Stimulated activated CD4-positive, alpha-beta T cell treated with anti-CD3 and anti-CD28 coated beads, TNF-alpha, amount 100 ng/mL, for 4 hours (primary cell): ENCODE data around the gene ADCY5.

Experiments used
- DNase-seq, 3 experiments: peaks; one replicate each; pipeline ENCODE4 v3.0.0-alpha.2; 2020; ENCODE audit warnings: low read depth in 3 of 3

The ADCY5 gene

DNA sequence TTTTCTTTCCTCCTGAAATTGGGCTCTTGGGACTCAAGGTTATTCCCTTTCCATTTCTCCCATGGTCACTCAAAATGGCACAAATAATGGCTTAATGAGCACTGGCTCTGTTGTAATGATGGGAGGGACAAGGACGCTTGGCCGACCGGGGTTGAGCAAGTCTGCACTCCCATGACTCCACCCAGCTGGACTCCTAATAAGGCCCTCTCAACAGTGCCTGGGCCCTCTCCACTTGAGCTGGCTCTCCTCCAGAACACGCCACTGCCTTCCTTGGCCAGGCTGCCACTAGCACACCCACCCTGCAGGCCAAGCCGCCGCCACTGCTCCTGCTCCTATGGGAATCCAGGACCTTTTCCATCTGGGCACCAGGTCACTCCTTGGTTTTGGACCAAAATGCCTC is 42.3 kb downstream of the ADCY5 start:
- no peak for DNase-seq

DNA sequence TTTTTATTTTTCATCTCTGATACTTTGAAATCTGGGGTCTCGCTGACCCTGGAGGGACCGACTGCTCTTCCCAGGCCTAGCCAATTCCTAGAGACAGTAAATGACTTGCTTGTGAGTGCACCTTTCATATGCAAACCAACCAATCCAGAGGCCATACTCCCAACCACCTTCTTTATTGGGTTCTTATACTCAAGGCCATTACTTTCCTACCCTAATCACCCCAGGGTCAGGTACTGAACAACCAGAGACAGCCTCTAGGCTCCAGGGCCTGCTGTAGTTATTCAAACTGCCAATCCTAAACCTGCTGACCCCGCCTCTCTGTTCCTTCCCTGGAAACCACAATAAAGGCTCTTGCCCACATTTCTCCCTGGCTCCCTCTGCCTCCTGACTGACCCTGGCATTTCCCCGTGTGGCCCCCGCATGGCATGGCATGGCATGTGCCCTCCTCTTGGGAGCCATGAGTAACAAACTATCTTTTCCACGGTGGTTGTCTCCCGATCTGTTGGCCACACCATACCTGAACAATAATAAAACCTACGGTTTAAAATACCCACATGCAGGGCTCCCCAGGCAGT is 42.9 kb downstream of the ADCY5 start:
- DNase-seq: no peak

DNA sequence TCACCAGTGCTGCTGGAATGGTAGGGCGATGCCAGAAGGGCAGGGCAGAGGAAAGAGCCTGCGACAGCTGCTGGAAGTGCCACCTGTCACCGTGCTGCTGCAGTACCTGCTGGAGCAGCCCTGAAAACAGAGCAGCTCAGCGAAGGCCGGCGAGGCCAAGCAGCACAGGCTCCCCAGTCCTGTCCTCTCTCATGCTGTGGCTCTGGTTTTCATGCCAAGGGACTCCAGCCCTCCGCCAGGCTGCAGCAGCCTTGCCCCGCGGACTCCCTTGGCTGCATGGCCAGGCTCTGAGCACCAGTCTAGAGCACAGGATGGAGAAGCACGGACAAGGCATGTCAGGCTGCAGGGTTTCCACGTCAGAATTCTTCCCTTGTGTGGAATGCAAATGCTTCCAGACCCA is 43.9 kb downstream of the ADCY5 start:
- no peak for DNase-seq

DNA sequence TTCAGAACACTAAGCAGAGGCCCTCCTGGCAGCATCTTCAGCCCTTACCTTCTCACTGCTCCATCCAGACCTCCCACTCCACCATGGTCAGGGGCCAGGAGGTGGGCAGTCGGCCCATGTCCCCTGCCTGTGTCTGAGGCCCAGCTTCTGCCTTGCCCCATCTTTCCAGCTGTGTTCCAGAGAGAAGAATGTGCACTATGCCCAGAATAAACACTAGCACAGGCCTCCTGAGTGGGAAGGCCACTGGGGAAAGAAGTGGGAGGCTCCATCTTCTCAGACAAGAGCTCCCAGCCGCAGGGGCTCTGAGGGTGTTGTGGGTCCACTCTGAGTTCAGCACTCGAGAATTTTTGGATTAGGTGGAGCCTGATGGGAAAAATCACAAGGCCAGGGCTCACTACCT is 44.5 kb downstream of the ADCY5 start:
- DNase-seq: no peak

DNA sequence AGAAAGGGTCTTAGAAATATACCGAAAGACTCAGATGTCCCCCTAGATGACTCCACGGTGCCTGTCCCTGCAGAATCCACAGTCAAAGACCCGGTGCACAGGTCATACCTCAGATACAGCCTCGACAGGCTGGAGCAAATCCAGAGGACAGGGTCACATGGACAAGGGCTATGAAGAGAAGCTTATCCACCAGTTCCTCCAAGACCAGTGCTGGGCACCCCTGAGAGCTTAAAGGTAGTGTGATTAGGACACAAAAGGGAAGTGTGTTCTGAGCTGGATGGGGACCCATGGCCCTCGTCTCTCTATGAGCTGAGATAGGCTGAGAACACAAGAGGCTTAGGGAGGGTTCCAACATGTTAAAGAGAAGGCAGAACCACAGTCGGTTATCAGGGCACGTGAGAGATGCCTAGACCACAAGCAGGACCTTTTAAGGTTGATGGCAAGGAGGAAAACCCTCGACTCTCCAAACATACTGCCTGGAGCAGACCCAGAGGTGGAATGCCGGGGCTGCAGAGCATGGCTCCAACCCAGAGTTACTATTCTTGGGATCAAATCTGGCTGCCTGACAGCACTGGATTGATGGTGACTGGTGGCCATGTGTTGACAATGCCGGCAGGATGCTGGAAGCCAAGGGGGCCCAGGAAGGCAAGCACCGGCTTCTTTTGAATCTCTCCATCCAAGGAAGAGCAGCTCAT is 46.9 kb downstream of the ADCY5 start:
- DNase-seq: no peak

DNA sequence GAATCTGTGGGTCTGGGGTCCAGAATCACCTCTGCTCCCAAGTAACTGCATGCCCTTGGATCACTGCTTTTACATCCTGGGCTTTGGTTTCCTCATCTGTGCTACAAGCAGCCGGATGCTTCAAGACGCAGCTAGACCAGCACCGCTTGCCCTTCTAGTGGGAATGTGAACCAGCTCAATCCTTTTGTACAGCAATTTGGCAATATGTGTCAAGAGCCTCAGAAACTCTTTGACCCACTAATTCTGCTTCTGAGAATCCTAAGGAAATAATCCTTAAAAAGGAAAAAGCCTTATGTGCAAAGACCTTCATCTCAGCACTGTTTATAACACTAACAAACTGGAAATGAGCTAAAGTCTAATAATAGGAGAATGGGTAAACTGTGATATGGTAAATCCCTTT is 48.7 kb downstream of the ADCY5 start:
- DNase-seq: no peak

DNA sequence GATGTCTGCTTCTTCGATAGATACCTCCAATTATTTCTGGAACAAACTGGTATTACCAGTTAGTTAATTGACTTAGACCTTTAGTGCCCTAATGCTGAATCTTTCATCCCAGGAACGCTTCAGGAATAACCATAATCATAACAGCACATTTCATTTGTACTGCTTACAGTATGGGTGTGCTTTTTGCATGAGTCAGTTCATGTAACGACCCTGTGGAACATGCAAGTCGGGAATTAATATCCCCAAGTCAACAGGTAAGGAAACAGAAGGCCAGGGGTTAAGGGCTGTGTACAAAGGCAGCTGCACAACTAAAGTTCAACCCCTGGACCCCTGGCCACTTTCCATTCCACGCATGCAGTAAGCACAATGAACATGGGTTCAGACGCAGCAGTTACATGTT is 49.2 kb downstream of the ADCY5 start:
- DNase-seq: no peak

DNA sequence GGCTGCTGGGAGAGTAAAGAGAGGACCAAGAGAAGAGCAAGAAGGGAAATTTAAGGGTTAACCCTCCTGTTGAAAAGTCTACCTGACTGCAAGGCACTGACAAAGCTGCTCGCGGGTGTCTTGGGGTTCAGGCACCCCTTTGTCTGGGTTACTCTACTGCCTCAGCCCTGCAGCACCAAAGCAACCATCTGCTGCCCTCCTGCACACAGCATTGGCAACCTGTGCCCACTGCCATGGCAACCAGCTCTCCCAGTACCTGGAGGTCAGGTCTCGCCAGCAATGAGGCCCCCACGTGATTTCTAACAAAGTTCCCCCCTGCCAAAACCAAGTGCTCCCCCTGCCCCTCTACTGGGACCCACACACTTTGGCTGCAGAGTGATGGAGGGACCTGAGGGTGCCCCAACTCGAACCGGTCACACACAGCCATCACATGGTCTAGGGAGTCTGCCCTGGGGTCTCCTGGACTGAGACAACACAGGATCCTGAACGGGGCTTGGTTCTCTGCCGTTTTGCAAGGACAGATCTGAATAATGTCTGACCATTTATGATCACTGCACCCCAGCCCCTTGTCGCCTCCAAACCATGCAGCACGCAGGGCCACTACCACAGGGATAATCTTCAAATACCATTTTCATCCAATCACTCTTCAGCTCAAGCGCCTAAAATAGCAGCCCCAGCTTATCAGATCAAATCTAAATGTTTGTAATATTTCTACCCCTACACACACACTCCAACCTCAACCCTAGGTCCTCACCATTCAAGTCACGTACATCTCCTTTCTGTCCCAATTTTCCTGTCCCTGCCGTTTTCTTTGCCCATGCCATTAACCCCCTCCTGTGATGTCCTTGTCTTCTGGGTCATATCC is 50.7 kb downstream of the ADCY5 start:
- DNase-seq: no peak

DNA sequence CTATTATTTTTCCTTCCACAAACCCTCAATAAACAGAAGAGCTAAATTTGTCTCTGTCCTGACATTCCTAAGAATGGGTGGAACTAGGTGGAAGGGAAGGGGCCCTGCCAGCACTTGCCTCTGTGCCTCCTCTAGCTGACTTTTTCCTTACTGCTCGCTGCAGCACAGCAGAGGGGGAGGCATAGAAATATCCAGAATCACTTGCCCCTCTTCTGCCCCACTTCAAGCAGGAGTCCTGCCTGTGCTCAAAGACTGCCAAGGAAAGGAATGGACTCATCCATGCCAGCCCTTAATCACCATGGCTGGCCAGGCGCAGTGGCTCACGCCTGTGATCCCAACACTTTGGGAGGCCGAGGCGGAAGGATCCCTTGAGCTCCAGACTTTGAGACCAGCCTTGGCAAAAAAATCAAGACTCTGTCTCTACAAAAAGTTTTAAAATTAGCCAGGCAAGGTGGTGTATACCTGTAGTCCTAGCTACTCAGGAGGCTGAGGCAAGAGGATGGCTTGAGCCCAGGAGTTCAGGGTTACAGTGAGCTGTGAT is 51.8 kb downstream of the ADCY5 start:
- DNase-seq: no peak

DNA sequence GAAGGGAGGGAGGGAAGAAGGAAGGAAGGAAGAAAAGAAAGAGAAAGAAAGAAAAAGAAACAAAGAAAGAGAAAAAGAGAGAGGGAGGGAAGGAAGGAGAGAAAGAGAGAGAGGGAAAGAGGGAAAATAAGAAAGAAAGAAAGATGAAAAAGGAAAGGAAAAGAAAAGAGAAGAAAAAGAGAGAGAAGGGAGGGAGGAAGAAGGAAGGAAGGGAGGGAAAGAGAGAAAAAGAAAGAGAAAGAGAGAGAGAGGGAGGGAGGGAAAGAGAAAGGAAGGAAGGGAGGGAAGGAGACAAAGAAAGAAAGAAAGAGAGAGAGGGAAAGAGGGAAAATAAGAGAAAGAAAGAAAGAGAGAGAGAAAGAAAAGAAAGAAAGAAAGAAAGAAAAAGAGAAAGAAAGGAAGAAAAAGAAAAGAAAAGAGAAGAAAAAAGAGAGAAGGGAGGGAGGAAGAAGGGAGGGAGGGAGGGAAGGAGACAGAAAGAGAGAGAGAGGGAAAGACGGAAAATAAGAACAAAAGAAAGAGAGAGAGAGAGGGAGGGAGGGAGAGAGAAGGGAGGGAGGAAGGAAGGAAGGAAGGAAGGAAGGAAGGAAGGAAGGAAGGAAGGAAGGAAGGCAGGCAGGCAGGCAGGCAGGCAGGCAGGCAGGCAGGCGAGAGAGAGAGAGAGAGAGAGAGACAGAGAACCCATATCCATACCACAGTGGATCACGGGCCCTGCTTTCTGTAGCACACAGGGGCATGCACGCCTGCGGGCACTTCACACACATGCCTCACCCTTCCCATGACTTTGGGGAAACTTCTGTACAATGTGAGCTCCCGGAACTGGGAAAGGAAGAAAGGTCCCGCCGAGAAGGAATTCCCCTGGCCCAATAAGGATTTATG is 52.5 kb downstream of the ADCY5 start:
- no peak for DNase-seq

DNA sequence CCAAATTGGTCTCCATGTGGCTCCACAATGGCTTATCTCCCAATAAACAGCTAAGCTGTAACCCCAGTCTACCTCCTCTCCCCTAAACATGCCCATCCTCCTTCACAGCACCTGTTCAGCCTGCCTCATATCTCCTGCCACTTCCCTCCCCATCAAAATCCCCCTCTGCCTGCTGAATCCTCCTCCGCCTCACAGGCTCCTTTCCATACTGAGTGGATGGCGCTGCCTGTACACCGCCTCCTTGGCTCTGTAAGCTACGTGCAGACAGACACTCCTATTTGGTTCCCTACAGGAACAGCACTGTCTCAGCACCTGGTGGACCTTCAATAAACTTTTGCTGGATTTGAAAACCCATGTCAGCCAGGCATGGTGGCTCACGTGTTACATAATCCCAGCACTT is 53.7 kb downstream of the ADCY5 start:
- no peak for DNase-seq

DNA sequence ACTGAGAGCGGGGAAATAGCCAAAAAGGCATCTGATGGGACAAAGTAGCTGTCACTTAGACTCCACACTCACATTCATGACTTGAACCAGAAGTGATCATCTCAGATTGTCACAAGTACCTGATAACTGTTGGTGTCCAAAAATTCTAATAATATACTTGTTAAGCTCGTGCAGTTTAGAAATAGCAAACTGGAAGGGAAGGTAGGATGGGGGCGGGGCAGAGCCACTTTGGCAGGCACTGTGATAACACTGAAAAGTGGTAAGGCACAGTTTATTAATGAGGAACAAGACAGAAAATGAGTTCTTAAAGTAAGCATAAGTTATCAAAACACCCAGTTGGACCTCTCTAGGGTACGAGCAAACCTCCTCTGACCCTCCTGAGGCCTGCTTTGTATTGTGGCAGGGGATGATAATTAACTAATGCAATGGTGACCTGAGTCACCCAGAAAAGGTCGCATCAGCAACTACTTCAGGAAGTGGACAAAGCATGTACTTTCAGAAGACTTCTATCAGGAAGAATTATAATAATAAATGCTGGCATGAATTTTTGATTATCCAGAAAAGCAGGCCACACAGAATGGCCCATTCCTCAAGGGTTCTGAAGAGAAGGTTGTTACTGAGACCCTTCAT is 54.4 kb downstream of the ADCY5 start:
- no peak for DNase-seq

DNA sequence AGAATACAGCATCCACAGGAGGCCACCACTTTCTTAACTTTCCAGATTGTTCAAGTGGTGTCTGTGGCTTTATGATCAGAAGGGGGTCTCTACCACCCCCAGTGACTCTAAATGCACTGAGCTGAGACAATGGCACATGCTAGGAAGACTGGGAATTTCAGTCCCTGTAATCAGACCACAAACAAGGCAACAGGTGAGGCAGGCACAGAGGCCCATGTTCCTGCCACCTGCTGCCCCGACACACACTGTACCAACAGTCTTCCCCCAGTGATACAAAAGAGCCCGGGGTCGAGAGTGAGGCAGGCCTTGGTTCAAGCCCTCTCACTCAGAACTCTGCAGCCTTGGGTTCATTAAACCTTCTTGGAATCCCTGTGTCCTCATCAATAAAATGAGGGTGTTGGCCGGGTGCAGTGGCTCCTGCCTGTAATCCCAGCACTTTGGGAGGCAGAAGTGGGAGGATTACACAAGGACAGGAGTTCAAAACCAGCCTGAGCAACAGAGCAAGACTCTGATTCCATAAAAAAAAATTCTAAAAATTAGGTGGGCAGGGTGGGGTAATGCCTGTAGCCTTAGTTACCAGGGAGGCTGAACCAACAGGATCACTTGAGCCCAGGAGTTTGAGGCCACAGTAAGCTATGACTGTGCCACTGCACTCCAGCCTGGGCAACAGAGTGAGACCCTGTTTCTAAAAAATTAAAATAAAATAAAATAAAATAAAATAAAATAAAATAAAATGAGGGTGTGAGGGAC is 55.8 kb downstream of the ADCY5 start:
- no peak for DNase-seq

DNA sequence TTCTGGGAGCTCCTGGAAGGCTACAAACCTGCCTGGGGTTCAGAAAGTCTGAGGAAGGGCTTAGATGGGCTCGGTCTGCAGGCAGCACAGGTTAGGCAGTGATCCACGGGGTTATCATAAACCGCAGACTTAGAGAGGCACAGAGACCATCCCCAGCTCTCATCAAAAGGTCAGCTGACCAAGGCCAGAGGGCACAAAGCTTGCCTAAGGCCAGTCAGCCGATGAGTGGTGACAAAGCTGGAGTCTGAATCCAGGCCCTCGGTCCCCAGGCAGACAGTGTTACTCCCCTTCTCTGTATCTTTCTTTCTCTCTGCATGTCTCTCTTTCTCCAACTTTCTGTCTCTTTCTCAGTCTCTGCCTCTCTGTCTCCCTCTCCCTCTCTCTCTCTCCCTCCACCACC is 56.5 kb downstream of the ADCY5 start:
- no peak for DNase-seq

DNA sequence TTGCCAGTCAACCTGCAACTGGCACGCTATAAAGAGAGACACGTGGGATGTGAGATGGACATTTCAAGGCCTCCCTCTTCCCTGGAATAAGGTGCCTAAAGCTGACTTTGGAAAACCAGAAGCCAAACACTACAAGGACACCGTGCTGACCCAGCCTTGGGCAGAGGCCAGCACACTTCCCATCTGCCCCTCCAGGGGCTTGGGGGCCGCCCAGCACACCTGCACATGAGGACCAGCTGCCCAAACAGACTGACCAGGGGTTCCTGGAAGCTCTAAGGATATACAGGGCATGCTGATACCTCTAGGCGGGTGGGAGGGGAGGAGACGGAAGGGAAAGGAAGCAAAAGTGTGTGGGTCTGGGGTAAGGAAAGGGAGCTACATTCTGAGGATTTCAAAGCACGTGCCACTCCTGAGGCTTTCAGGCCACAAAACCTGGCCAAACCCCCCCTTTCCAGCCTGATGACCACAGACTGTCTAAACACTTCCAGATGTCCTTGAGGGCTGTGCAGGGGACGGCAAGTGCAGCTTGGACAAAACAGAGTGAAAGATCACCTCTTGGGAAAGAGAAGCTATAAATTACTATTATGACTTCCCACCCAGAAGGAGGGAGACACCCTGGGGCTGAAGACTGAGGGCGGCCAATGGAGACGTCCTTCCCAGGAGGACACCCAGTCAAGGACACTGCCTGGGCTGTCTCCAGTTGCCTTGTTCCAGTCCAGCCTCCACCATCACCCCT is 57.9 kb downstream of the ADCY5 start:
- DNase-seq: no peak

DNA sequence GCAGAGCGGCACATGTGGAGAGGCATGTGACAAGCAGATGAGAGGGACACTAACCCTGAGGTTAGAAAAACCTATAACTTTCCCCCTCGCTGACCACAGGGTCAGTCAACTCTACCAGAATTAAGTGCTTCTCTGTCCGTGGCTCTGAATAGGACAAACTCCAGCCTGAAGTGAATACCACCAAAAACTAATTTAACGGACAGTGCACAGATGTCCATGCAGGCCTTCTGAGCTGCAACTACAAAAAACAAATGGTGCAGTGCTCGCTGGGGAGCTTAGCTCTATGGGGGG is 59.3 kb downstream of the ADCY5 start:
- DNase-seq: no peak

DNA sequence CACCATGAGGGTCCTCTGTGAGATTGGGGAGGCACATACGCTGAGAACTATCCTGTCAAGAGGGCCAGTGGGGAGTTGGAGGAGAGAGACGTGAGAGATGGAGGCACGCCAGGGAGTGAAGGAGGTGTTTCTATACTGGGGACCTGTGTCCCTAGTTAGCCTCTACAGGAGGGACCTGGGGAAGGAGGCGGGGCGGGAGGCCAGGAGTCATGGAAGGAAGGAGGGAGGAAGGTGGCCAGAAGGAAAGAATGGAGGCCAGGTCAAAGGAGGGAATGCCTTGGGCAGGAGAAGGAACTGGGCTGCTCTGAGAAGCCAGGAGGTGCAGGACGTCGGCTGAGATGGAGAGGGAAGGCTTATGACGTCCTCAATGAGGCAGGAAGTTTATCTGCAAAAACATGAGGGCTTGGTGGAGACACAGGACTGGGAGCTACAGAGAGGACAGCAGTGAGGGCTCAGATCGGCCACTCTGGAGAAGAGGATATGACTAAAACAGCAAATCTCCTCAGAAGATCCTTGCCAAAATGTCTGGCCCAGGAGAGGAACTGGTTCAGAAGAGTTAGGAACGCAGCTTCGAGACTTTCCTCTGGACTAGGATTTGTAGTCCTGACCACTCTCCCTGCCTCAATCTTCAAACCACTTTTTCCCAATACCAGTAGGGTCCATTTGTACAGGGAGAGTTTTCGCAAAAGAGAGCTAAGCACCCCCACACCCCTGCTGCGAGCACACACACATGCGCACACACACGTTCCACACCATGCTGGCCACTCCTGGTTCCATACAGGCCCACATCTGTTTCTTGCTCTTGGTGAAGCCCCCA is 59.9 kb downstream of the ADCY5 start:
- DNase-seq: no peak

DNA sequence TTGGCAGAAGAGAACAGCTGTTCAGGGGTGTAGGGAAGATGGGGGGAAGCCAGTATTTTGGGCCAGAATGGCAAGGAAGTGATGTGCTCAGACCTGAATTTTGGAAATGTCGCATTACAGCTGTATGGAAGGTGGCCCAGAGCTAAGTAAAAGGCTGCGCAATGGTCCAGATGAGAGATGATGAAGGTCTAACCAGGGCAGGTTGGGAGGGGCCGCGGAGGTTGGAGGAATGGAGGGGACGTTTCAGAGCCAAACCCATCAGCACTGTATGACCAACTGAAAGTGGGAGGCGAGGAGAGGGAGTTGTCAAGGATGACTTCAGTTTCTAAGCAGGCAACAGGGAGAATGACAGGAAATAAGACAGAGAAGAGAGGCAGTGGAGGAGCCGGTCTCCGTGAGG is 60.8 kb downstream of the ADCY5 start:
- DNase-seq: no peak

DNA sequence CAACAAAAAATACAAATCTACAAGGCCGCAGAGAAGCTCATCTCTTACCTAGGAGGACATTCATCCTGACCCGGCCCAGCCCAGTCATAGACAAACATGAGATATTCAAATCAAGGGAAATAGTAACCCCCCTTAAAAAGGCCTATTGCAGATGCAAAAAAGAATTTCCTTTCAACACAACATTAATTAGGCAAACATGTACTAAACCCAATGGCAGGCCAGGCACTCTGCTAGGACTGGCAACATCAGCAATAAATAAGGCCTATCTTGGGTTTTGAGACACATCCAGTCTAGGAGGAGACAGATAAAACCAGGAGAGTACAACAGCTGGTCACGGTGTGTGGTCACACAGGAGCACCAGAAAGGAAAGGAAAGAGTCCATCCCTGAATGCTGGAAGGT is 61.4 kb downstream of the ADCY5 start:
- DNase-seq: no peak
